OCI-LY1 (cell line): Measurements from ENCODE around the gene GOLGA8T.
"Not testable (repeated sequence)": the region's sequence is repeated elsewhere in the genome, so short reads cannot be mapped to it uniquely, and the experiment has no call there.

Source experiments
- EZH2 ChIP-seq: fragments of 200-600 bp; sonication (generic), shearing (Covaris generic); IDR thresholded peaks from 2 replicates; pipeline ENCODE4 v1.8.0; 2017; ENCODE audit warnings: borderline replicate concordance, mixed run types, mild to moderate bottlenecking, antibody characterized with exemption, low read length, moderate library complexity, mixed read lengths
- TF ChIP-seq, protein P1 (sequence below): fragments of 200-600 bp; sonication (generic), shearing (Covaris generic); IDR thresholded peaks from 2 replicates; pipeline ENCODE4 v1.5.1; 2017; ENCODE audit warnings: mild to moderate bottlenecking, antibody characterized with exemption, low read length, moderate library complexity, mixed read lengths

DNA sequence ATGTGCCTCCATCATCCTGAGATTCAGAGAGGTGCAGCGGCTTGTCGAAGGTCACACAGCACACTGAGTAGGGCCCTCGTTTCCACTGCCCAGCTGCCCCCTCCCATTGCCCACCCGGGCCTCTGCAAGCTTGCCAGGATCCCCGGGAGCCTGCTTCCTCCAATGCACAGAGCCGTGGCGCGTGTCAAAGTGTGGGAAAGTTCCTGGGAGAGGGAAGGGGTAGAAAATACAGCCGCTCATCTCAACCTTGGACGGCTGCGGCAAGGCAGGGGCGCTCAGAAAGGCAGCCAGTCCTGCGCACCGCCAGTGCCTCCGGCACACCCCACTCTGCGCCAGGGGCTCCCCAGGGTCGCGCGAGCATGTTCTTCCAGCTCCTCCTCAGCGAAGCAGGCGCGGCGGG lies 56.3 kb downstream of the GOLGA8T start:
- TF ChIP-seq, protein P1, sequence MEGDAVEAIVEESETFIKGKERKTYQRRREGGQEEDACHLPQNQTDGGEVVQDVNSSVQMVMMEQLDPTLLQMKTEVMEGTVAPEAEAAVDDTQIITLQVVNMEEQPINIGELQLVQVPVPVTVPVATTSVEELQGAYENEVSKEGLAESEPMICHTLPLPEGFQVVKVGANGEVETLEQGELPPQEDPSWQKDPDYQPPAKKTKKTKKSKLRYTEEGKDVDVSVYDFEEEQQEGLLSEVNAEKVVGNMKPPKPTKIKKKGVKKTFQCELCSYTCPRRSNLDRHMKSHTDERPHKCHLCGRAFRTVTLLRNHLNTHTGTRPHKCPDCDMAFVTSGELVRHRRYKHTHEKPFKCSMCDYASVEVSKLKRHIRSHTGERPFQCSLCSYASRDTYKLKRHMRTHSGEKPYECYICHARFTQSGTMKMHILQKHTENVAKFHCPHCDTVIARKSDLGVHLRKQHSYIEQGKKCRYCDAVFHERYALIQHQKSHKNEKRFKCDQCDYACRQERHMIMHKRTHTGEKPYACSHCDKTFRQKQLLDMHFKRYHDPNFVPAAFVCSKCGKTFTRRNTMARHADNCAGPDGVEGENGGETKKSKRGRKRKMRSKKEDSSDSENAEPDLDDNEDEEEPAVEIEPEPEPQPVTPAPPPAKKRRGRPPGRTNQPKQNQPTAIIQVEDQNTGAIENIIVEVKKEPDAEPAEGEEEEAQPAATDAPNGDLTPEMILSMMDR: not testable (repeated sequence)
- TF ChIP-seq EZH2: not testable (repeated sequence)
